ENCODE data around the gene OR8A1.

DNA sequence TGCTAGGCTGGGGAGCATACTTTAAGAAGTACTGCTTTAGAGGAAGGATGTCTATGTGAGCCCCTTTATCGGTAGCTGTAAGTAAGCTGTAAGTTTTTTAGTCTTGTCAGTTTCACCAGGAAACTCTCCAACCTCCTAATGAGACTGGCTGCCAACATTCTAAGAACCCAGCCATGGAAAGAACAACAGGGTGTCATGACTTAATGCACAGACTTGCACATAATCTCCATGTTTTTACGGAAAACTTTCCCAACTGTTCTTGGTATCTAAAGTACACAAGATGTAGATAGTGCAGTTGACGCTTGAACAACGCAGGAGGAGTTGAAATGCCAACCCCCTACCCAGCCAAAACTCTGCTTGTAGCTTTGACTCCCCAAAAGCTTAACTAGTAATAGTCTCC, 9.0 kb downstream of the OR8A1 start:
- TF ChIP-seq, protein P1, sequence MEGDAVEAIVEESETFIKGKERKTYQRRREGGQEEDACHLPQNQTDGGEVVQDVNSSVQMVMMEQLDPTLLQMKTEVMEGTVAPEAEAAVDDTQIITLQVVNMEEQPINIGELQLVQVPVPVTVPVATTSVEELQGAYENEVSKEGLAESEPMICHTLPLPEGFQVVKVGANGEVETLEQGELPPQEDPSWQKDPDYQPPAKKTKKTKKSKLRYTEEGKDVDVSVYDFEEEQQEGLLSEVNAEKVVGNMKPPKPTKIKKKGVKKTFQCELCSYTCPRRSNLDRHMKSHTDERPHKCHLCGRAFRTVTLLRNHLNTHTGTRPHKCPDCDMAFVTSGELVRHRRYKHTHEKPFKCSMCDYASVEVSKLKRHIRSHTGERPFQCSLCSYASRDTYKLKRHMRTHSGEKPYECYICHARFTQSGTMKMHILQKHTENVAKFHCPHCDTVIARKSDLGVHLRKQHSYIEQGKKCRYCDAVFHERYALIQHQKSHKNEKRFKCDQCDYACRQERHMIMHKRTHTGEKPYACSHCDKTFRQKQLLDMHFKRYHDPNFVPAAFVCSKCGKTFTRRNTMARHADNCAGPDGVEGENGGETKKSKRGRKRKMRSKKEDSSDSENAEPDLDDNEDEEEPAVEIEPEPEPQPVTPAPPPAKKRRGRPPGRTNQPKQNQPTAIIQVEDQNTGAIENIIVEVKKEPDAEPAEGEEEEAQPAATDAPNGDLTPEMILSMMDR (IDR thresholded peaks at IDR 0.05; ENCODE audit: low read depth, low read length, missing input control), result no peak
- no peak for TF ChIP-seq YY1 (IDR thresholded peaks at IDR 0.05)
- TF ChIP-seq FOXA1 (IDR thresholded peaks at IDR 0.05), result no peak
- TF ChIP-seq, protein P2, sequence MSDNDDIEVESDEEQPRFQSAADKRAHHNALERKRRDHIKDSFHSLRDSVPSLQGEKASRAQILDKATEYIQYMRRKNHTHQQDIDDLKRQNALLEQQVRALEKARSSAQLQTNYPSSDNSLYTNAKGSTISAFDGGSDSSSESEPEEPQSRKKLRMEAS (IDR thresholded peaks at IDR 0.05), result no peak
- TF ChIP-seq GABPA (IDR thresholded peaks at IDR 0.05 in 1 of 2, conservative IDR thresholded peaks at IDR 0.05 in 1 of 2), result no peak
- TF ChIP-seq, protein P3, sequence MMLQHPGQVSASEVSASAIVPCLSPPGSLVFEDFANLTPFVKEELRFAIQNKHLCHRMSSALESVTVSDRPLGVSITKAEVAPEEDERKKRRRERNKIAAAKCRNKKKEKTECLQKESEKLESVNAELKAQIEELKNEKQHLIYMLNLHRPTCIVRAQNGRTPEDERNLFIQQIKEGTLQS (IDR thresholded peaks at IDR 0.05), result no peak
- TF ChIP-seq, protein P4, sequence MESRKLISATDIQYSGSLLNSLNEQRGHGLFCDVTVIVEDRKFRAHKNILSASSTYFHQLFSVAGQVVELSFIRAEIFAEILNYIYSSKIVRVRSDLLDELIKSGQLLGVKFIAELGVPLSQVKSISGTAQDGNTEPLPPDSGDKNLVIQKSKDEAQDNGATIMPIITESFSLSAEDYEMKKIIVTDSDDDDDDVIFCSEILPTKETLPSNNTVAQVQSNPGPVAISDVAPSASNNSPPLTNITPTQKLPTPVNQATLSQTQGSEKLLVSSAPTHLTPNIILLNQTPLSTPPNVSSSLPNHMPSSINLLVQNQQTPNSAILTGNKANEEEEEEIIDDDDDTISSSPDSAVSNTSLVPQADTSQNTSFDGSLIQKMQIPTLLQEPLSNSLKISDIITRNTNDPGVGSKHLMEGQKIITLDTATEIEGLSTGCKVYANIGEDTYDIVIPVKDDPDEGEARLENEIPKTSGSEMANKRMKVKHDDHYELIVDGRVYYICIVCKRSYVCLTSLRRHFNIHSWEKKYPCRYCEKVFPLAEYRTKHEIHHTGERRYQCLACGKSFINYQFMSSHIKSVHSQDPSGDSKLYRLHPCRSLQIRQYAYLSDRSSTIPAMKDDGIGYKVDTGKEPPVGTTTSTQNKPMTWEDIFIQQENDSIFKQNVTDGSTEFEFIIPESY (IDR thresholded peaks at IDR 0.05), result no peak
- no peak for TF ChIP-seq EGR1 (IDR thresholded peaks at IDR 0.05; ENCODE audit: low read depth in 2 of 2)
- no peak for TF ChIP-seq RAD21 (IDR thresholded peaks at IDR 0.05)
- TF ChIP-seq SP1 (IDR thresholded peaks at IDR 0.05), result no peak
